Tibial nerve (tissue), 4 donors: ENCODE measurements around the gene SERPINA1.

Source experiments
- EP300 ChIP-seq, 2 donors: sonication (generic); formaldehyde crosslinking; IDR thresholded peaks; one replicate each; pipeline ENCODE4 v1.6.1; 2017; ENCODE audit warnings: antibody characterized with exemption in 2 of 2, mild to moderate bottlenecking in 1 of 2
- POLR2A ChIP-seq, 2 donors: fragments of 450-650 bp; IDR thresholded peaks; one replicate each; pipeline ENCODE4 v1.6.1; 2017; ENCODE audit warnings: antibody characterized with exemption in 2 of 2, mild to moderate bottlenecking in 2 of 2, moderate library complexity in 2 of 2
- TF ChIP-seq, protein P1 (sequence below), 5 experiments: fragments of 200-600 bp in 3 of 5; fragments of 450-650 bp in 2 of 5; sonication (generic) in 3 of 5; IDR thresholded peaks; one replicate each; pipeline ENCODE4 v1.5.1; 2016 to 2019; ENCODE audit warnings: antibody characterized with exemption in 5 of 5, mild to moderate bottlenecking in 3 of 5, moderate library complexity in 2 of 5

DNA sequence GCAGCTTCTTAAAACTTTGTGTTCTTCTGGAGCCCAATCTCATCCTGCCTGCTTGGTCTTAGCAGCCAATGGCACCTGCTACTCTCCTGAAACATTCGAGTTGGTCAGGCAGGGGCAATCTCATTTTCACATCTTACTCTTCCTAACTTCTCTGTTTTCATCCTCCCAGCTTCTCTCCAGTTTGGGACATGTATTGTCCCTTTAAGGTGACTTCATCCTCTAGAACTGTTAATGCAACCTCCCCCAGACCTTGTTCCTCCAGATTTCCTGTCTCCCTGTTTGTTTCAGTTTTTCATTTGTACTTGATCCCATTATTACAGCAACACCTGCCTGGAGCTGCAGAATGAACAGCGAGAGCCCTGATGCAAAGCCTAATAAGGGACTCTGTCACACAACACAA lies 32.9 kb upstream of the SERPINA1 start:
- TF ChIP-seq, protein P1, sequence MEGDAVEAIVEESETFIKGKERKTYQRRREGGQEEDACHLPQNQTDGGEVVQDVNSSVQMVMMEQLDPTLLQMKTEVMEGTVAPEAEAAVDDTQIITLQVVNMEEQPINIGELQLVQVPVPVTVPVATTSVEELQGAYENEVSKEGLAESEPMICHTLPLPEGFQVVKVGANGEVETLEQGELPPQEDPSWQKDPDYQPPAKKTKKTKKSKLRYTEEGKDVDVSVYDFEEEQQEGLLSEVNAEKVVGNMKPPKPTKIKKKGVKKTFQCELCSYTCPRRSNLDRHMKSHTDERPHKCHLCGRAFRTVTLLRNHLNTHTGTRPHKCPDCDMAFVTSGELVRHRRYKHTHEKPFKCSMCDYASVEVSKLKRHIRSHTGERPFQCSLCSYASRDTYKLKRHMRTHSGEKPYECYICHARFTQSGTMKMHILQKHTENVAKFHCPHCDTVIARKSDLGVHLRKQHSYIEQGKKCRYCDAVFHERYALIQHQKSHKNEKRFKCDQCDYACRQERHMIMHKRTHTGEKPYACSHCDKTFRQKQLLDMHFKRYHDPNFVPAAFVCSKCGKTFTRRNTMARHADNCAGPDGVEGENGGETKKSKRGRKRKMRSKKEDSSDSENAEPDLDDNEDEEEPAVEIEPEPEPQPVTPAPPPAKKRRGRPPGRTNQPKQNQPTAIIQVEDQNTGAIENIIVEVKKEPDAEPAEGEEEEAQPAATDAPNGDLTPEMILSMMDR (IDR thresholded peaks at IDR 0.05) = no peak
- TF ChIP-seq POLR2A (IDR thresholded peaks at IDR 0.05) (no peak), EP300 (IDR thresholded peaks at IDR 0.05) (no peak)
